ENCODE results near the gene AGPAT4.

The AGPAT4 gene

DNA sequence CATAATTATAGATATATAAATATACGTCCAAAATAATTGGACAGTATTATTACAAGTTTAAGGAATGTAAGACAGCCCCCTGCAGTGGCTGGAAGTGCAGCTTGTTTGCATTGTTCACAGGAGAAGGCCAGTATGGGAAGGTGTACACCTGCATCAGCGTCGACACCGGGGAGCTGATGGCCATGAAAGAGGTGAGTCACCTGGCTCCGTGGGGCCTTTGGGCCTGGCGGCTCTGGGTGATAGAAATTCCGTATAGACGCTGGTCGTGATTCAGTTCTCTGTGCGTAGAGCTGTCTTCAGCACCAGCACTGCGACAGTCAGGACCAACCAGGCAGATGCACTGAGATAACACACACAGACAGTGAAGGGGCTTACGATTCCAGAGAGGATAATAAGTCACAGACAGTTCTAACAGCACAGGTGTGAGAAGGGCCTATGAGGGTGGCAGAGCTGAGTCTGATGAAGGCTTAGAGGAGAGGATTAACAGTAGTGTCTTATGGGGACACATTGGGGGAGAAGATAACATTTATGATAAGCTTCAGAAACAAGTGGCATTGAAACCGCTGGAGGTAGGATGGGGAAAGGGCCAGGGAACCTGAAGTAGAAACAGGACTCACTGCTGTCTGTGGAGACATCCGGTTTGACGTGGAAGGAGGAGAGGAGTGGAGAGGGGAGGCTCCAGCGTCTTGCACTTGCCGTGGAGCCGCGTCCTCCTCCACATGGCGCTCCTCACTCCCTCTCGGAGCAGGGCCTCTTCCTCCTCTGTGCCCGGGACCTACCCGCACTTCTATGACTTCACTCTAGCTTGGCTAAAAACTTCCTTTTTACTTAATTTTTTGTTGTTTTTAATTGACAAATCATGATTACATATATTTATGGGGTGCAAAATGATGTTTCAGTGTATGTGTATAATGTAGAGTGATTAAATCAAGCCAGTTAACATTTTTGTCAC, 165.8 kb downstream of the AGPAT4 start:
- no peak for DNase-seq

DNA sequence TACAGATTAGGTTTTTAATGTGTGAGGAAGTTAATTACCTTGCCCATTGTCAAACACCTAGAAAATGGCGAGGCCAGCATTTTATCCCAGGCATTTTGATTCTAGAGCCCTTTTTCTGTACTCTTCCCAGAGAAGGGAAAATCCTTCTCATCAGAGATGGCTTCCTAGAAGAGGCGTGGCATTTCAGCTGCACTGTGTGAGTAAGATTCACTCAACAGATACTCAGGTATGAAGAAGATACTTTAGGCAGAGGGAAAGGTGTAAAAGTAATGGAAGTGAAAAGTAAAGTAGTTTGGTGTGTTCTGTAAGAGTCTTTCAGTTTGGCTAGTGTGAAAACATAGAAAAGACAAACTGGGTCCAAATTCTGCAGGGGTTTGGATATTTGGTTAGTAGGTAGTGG, 168.5 kb downstream of the AGPAT4 start:
- DNase-seq: no peak

DNA sequence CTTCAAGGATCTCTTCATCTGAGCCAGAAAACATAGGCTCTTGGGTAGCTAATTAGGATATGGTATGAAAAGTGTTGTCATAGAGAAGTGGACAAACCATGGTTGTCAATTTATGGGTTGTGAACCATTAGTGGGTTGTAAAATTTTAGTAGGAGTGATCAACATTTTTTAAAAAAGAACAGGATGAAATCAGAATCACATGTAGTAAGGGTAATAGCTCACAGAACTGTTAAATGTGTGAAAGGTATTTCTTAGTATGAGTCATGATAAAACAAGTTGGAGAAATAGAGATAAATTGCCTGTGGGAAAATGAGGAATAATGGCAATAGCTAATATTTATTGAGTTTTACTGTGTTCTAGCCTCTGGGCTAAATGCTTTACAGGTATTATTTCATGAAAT, 168.9 kb downstream of the AGPAT4 start:
- no peak for DNase-seq

DNA sequence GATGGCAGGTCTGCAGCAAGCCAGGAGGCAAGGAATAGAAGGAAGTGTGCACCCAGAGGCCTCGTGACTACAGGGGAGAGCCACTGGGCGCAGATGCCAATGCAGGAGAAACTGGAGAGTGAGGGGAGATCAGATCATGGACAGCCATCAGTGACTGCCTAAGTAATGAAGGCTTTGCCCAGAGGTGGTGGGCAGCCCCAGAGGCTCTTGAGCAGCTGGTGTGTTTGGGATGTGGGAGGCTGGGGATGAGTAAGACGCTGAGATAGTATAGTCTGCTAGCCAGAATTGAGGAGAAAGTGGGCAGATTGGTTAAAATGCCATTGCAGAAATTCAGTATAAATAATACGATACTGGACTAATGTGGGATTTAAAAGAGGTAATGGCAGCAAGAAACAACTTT, 170.4 kb downstream of the AGPAT4 start:
- no peak for DNase-seq

DNA sequence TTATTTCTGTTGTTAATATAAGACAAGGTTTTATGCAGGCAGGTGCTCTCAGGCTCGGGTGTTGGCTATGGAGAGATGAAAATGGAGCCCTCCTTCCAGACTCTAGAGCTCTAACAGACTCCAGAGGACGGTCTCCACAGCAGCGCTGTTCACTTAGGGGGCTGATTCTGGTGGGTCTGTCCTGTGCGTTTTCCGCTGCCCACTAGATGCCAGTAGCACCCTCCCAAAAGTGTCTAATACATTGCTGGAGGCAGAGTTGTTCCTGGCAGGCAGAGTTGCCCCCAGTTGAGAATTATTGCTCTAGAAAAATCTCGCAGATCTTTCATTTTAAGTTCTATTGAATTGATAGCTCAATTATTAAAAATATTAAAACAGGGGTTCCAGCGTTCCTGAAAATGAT, 172.3 kb downstream of the AGPAT4 start:
- no peak for DNase-seq

DNA sequence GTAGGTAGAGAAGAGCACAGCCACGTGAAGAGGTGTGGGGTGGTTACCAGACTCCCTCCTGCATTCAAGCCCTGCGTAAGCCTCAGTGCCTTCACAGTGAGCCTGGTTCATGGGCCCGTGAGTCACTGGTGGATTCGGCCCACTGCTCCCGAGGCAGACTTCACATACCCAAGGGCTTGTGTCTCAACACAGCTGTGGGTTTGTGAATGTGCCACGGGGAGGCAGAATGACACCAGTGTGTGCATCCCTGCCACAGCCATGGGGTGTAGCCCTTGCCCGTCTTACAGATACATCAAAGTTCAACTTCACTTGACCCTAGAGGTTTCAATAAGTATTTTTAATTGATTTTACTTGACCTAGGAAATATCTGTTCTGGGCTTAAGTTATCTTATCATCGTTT, 173.8 kb downstream of the AGPAT4 start:
- DNase-seq: no peak

DNA sequence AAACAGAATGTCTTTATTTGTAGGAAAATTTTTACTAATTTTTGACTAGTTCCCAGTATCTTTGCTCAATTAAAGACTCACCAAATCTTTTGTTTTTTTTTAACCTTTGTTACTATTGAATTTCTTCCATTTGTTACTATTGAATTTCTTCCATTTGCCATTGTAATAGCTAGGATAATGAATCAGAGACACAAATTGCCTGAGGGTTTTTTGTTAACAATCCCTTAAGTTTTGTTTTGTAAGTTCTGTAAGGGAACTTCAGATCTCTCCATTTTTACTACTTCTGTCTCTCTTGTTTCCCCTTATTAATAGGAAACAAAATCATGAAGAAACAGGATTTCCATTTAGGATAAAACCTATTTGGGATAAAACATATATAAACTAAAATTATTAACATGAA, 177.9 kb downstream of the AGPAT4 start:
- no peak for DNase-seq

DNA sequence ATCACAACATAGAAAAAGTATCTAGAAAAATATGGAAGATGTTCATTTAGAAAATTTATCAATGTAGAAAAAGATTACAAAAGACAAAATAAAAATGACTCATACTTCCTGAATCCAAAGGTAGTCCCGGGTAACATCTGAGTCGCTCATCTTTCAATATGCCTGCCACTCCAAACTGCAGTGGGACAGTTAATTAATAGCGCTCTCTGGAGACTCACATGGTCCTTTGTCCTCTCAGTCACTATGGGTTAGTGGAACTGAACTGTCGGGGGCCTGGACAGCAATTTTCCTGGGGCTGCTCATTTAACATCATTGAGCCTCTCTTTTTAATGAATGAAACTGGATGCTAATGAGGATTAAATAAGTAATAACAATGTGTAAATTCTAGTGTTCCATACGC, 178.9 kb downstream of the AGPAT4 start:
- DNase-seq: no peak

DNA sequence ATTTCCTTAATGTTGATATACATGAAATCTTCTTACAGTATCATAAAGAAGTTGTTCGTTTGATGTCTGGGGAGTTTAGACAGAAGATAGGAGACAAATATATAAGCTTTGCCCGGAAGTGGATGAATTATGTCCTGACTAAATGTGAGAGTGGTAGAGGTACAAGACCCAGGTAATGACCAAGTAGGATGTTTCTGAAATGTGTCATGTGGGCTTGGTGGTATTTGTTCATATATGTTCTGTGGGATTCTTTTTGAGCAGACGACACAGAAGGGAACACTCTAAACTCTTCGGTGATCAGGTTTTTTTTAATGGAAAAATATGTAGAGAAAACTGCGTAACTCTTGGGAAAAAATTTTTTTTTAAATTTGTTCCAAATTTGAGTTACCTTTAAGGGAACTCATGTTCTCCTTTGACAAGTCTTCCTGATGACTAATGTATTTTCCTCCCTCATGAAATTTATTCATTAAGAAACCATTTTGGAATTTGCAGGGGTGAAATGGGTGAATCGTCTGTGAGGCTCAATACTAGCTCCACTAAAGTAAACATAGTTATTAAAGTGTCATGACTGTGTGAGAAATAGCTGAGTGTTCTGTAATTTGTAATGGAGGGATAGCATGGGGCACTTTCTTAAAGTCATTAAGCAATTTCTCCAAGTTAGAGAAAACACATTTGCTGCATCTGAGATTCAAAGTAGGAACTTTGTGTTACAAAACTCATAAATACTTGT, 181.7 kb downstream of the AGPAT4 start:
- no peak for DNase-seq

DNA sequence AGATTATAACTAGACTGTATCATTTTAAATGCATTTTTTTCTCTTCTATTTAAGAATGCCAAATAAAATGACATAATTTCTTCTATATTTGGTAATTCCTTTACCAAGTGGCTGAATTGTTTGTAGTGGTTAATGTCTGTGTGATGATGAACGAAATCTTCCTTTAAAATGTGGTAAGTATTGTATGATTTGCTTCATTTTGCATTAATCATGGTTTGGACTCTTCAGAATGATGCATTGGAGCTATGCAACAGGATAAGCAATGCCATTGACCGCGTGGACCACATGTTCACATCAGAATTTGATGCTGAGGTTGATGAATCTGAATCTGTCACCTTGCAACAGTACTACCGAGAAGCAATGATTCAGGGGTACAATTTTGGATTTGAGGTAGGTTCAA, 182.7 kb downstream of the AGPAT4 start:
- no peak for DNase-seq

DNA sequence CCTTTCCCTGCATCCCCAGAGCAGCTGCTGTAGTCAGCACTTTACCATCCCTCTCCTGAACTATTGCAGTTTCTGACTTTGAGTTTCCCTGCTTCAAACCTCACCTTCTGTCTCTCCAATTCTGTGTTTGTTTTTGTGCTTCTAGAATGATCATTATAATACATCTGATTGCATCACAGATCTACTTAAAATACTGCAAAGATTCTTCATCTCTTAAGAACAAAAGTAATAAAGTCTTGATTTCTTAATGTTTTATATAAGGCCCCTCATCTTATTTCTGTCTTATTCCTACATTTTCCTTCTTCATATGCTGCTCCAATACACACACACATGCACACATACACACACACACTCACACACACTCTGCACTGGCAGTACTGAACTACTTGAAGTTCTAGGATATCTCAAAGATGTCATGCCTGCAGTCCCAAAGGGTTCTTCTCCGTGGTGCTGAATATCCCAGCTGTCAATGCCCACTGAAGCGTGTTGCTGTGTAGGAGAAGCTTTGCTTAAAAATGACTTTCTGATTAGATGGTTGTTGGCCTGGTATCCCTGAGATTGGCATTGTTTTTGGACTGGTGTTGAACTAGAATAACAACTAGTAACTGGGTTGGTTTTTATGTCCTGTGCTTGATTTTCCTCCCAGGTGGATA, 185.1 kb downstream of the AGPAT4 start:
- DNase-seq: no peak

DNA sequence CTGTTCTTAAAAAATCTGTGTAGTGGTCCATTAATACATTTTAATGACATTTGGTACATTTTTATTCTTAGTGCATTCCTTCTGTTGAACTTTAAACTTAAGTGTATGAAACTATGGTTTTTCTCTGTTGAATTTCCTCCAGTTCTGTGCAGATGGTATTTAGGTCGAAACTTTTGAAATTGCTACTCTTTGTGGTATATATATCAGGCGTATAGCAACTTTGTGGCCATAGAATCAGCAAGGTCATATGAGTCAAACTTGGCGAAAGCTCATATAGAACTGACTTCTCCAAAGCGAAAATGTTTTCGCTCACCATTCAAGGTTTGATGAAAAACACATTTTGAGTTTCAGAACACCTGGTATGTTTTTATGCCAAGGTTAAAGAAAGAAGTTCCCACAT, 188.6 kb downstream of the AGPAT4 start:
- no peak for DNase-seq

DNA sequence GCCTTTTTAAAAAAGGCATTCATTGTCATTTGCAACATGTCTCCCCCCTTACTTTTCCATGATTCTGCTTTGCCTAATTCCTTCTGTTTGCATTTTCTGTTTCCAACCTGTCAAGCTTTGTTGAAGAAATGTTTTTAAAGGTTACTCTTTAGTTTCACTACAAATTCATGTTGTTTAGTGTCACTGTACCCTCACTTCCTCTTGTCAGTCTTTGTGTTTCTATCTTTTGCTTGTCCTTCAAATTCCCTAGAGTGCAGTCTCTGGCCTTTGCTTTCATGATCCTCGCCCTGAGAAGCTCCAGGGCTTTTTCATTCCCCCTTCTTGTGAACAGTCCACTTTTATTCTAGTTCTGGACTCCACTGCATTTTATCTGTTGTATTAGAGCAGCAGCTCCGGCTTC, 191.6 kb downstream of the AGPAT4 start:
- DNase-seq: no peak

DNA sequence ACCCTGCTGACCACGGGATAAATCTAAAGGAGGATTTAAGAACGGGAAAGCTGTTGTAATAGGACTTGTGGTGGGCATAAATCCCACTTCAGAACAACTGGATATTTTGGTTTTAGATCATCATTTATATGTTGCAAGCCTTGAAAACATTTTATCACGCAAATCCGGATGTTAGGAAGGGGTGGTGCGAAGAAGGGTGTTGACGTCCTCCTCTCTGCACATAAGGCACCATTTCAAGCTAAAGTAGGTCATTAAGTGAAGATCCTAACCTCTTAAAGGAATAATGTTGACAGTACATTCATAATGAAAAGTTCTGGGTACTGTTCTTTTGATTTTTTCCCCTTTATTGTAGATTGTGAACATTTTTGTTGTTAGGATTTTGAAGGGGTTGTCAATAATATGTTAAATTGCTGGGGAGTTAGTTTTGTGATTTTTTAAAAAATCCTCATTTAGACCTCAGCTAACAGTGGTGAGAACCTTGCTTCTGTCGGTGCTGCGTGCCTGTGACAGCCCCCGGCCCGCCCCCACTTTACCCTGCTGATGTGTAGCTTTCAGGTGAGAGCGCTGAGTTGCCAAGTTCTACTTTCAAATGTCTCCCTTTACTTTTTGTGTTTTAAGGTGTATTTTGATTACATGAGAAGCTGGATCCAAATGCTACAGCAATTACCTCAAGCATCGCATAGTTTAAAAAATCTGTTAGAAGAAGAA, 193.4 kb downstream of the AGPAT4 start:
- no peak for DNase-seq

Data from activated naive CD4-positive, alpha-beta T cell treated with anti-CD3 and anti-CD28 coated beads, Interleukin-2, amount 50 U/mL, for 16 hours (primary cell).